HUES64 (cell line): ENCODE measurements around the gene CCSER1. TPM values are rescaled to one million over a fixed set of nuclear protein-coding genes. Genes with fewer than 3 reads are reported as not detected.

ENCODE experiments used
- H3K27ac ChIP-seq: 2 replicates; pipeline ENCODE4 v1.7.0; 2013; ENCODE audit warnings: low read depth, low read length, inconsistent platforms
- H3K27me3 ChIP-seq: 2 replicates; pipeline ENCODE4 v1.6.1; 2013; ENCODE audit warnings: mild to moderate bottlenecking, low read length; ENCODE audit not compliant: insufficient read depth
- H3K36me3 ChIP-seq: 2 replicates; pipeline ENCODE4 v1.6.1; 2013; ENCODE audit warnings: mild to moderate bottlenecking, low read length; ENCODE audit not compliant: insufficient read depth
- H3K4me1 ChIP-seq: 2 replicates; pipeline ENCODE4 v1.6.1; 2013; ENCODE audit warnings: mild to moderate bottlenecking, low read length, moderate library complexity; ENCODE audit not compliant: insufficient read depth
- H3K4me3 ChIP-seq: 2 replicates; pipeline ENCODE4 v1.5.1; 2013; ENCODE audit warnings: mild to moderate bottlenecking, low read length, moderate library complexity
- H3K9ac ChIP-seq: 2 replicates; pipeline ENCODE4 v1.6.1; 2013; ENCODE audit warnings: mild to moderate bottlenecking, low read depth, low read length
- H3K9me3 ChIP-seq: 2 replicates; pipeline ENCODE4 v1.6.1; 2013; ENCODE audit warnings: low read depth, low read length; ENCODE audit not compliant: insufficient read depth
- WGBS: fragments of 150-250, 120-280 bp; methylation state at CpG from one replicate; pipeline ENCODE4 v1.1.7; 2013; ENCODE audit warnings: missing lambda C conversion rate; 5-methylcytosine and 5-hydroxymethylcytosine counted together
- polyA plus RNA-seq, 2 experiments: library from polyadenylated mRNA; stranded (reverse); fragments of 50-300 nt; gene quantifications; one replicate each; pipeline ENCODE4 v1.2.3, GENCODE V29; 2013

Gene CCSER1
- 0.30 TPM for polyA plus RNA-seq (2013, experiment 1 of 2)
- polyA plus RNA-seq (2013, experiment 2 of 2): 0.25 TPM

DNA sequence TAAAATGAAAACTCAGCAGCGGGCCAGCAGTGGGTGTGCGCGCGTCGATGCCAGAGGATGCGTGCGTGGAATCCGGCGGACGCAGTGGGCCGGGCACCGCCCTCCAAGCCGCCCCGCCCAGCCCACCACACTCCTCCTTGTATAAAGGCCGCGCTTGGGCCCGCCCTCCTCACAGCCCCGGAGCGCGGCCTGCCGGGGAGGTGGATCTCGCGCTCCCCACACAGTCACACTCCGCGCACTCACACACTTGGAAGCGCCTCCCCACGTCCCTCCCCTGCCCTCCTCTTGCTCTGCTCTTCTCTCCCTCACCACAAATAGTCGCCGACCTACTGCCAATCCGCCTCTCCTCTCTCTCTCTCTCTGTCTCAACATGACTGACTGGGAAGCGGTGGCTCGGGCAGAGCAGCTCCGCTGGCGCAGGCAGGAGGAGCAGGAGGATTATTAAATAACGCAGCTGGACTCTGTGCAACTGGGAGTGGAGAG lies at the start of gene CCSER1:
CCSER1 (plus strand) TSS at position 172 of the 483 bp plus-strand sequence.
- no peak within 1 kb of the TSS for H3K27ac ChIP-seq
- H3K27me3 ChIP-seq: peaks cover 59% of the 10 kb centered on the region
- H3K4me3 ChIP-seq: peak within 1 kb of the TSS; percentile 77
- H3K9me3 ChIP-seq: no peaks in the 10 kb centered on the region
- peaks cover 11% of the 10 kb centered on the region for H3K4me1 ChIP-seq
- no peaks in the 10 kb centered on the region for H3K36me3 ChIP-seq
- peak within 1 kb of the TSS; percentile 56 for H3K9ac ChIP-seq
- under 1% methylated on average over 35 of the region's 35 CpGs for WGBS

- Histone ChIP-seq H3K9ac (no peak overlapping the region), H3K4me3 (no peak overlapping the region), H3K36me3 (no peaks in the 10 kb centered on the region), H3K4me1 (peaks cover 10% of the 10 kb centered on the region; the same call in 1 of the 2 replicates), H3K27me3 (no peaks in the 10 kb centered on the region), H3K9me3 (no peaks in the 10 kb centered on the region), H3K27ac (no peak overlapping the region)
Observed at GRCh38 chr4:90078440-90078839, 48.8 kb upstream of the CCSER1 start.

DNA sequence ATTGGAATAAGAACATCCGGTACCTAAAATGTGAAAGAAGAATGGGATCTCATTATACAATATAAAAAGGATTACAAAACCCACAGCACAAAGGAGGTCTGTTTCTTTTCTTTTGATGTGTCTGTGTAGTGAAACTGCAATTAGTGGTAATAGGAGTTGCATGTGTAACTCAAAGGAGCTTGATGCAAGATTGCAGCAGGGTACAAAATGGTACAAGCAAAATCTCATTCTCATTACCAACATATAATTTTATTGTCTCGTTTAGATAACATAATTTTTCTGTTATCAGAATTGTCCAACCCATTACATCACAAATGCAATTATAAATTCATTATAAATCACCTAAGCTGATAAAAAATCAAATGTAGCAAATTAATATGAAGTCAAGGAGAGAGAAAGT lies 47.1 kb upstream of the CCSER1 start:
- Histone ChIP-seq H3K27ac (no peak overlapping the region), H3K9ac (no peak overlapping the region), H3K4me3 (no peak overlapping the region), H3K36me3 (no peaks in the 10 kb centered on the region), H3K27me3 (no peaks in the 10 kb centered on the region), H3K4me1 (0 out of 2 replicates have a peak, but pooled peaks cover 3% of the 10 kb centered on the region), H3K9me3 (no peaks in the 10 kb centered on the region)
- 100% methylated on average over 1 of the region's 2 CpGs for WGBS

DNA sequence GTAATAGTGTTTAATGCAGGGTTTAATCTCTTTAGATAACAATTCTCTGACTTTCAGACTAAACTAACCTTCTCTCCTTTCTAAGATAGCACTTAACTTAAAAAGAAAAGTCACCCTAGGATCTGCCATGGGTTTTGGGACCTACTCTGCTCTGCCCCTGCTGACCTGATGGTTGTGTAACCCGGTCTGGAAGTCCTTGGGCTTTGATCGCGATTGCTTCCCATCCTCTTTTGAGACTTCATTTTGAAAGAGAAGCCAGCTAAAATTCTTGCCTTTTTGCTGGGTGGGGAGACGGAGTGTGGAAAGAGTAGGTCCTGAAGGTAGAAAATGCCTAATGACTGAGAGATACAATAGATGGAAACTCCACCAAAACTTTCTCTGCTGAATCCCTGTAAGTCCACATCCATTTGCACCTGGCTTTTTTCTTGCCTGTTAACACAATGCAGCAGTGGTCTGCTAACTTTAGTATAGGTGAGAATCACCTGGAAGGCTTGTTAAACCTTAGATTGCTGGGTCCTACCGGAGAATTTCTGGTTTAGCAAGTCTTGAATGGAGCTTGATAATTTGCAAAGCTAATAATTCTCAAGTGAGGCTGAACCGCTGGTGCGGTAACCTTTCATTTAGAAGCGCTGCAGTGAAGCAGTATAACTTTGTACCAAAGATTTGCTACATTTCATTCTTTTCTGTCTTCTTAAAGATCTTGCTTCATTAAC lies 45.6 kb upstream of the CCSER1 start:
- no peak overlapping the region for H3K27ac ChIP-seq

DNA sequence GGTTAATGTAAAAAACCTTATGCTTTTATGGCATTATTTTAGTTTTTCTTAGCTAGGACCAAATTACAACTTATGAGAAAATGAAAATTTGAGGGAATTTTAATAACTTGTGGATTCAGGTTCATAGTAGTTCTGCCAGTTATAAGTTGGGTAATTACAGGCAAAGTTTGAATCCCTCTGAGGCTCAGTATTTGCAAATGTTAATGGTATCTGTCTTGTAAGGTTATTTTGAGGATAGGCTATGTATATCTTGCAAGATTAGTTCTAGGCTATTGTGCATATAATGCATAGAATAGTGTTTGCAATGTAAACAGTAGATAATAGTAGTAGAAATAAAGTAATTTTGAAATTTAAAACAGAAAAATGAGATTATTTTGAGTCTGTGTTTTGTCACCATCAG lies 44.7 kb upstream of the CCSER1 start:
- Histone ChIP-seq H3K9ac (no peak overlapping the region), H3K27me3 (no peaks in the 10 kb centered on the region), H3K27ac (no peak overlapping the region), H3K36me3 (no peaks in the 10 kb centered on the region), H3K4me3 (no peak overlapping the region), H3K9me3 (no peaks in the 10 kb centered on the region), H3K4me1 (0 out of 2 replicates have a peak, but pooled peaks cover 3% of the 10 kb centered on the region)

More for the DNA sequence above, 45.6 kb upstream of the CCSER1 start:
- Histone ChIP-seq H3K9me3 (no peaks in the 10 kb centered on the region), H3K4me3 (no peak overlapping the region), H3K36me3 (no peaks in the 10 kb centered on the region), H3K27me3 (no peaks in the 10 kb centered on the region), H3K9ac (no peak overlapping the region), H3K4me1 (0 out of 2 replicates have a peak, but pooled peaks cover 3% of the 10 kb centered on the region)
- 91% methylated on average over 8 of the region's 8 CpGs for WGBS

GRCh38 chr4:90084277-90084966 lies 42.8 kb upstream of the CCSER1 start:
- H3K27ac ChIP-seq: no peak overlapping the region
- no peaks in the 10 kb centered on the region for H3K36me3 ChIP-seq
- H3K9me3 ChIP-seq: no peaks in the 10 kb centered on the region
- no peak overlapping the region for H3K4me3 ChIP-seq
- WGBS: 89% methylated on average over 3 of the region's 3 CpGs
- no peak overlapping the region for H3K9ac ChIP-seq
- H3K4me1 ChIP-seq: 0 out of 2 replicates have a peak, but pooled peaks cover 3% of the 10 kb centered on the region
- no peaks in the 10 kb centered on the region for H3K27me3 ChIP-seq

DNA sequence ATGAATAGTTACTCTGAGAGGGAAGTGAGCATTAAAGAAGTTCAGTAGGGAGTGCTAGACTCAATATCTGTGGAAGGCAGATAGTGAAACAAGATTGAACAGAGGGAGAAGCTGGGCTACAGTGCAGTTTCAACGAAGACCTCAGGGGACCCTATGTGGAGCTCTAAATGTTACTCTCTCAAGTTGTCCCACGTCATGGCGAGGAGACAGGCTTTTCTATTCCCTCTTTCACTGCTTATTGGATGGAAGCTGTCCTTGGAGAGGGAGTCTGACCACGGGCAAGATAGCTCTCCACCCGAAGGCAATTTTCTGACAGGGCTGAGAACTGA lies 42.3 kb upstream of the CCSER1 start:
- Histone ChIP-seq H3K4me1 (0 out of 2 replicates have a peak, but pooled peaks cover 3% of the 10 kb centered on the region), H3K4me3 (no peak overlapping the region), H3K27ac (no peak overlapping the region), H3K36me3 (no peaks in the 10 kb centered on the region), H3K9ac (no peak overlapping the region), H3K27me3 (no peaks in the 10 kb centered on the region), H3K9me3 (no peaks in the 10 kb centered on the region)
- WGBS: 88% methylated on average over 5 of the region's 5 CpGs

DNA sequence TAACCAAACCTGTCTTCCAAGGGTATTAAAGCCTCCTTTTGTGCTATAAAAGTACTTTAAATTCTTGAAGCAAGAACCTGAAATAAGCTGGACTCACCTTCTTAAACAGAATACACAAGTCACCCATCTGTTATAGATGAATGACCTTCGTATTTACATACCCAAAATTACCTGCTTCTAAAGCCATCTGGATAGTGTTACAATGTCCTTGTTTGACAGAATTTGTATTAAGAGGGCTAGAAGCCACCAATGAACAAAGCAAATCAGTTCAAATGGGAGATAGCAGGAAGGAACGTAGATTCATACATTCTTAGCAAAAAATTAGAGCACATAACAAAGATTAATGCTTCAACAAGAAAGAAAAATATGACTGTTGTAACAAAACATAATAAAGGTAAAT lies 33.7 kb upstream of the CCSER1 start:
- H3K4me1 ChIP-seq: no peaks in the 10 kb centered on the region
- H3K36me3 ChIP-seq: no peaks in the 10 kb centered on the region
- no peaks in the 10 kb centered on the region for H3K9me3 ChIP-seq
- H3K27ac ChIP-seq: no peak overlapping the region
- 95% methylated on average over 2 of the region's 2 CpGs for WGBS
- no peak overlapping the region for H3K4me3 ChIP-seq
- H3K9ac ChIP-seq: no peak overlapping the region
- no peaks in the 10 kb centered on the region for H3K27me3 ChIP-seq

DNA sequence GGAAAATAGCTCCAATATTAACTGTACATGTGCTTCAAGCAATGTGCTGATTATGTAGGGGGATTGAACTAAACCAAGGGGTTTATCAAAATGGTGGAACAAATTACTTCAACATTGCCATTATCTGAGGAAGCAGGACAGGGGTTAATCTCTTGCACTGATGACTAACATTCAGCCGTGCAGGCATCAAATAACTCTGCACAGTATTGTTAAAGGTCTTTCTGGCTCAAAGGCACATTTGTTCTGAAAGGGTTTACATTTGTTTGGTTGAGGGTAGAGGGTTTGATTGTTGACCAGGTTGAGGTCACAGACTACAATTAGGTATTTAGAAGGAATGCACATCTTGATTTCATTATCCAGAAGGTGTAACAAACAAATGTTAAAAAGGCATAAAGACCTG lies 32.2 kb upstream of the CCSER1 start:
- no peak overlapping the region for H3K4me3 ChIP-seq
- no peaks in the 10 kb centered on the region for H3K27me3 ChIP-seq
- no peak overlapping the region for H3K27ac ChIP-seq
- 91% methylated on average over 1 of the region's 1 CpG for WGBS
- no peaks in the 10 kb centered on the region for H3K36me3 ChIP-seq
- no peak overlapping the region for H3K9ac ChIP-seq
- no peaks in the 10 kb centered on the region for H3K4me1 ChIP-seq
- no peaks in the 10 kb centered on the region for H3K9me3 ChIP-seq

DNA sequence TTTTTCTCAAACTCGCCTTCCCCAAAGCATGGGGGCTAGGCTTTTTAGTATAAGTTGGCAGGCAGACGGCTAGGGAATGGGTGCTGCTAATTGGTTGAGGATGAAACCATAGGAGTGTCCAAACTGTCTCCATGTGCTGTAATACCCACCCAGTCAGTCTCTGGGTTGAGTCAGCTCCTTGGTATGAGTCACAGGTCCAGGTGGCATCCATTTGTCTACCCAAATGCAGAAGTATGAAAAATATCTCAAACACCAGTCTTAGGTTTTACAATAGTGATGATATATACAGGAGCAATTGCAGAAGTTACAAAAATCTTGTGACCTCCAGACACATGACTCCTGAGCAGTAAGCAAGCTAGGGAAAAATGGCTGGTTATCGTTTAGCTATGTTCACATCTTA lies 27.4 kb upstream of the CCSER1 start:
- no peak overlapping the region for H3K9ac ChIP-seq

DNA sequence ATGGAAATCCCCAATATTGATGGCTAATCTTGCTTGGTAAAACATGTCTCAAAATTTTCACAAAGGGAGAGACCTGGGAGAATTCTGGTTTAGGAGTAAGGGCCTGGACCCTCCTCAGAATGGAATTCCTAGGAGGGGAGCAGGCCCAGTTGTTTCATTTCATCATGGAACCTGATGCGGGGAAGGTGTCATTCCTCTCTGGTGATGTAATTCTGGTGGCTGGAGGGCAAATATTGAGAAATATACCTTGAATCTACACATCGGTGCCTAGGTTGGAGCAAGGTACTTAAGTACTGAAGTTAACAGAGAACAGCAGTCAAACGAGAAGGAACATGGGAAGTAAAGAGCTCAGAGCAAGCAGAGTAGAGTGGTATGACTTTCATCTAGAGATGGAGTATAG lies 23.2 kb upstream of the CCSER1 start:
- no peaks in the 10 kb centered on the region for H3K27me3 ChIP-seq
- H3K27ac ChIP-seq: no peak overlapping the region
- H3K4me3 ChIP-seq: no peak overlapping the region
- 94% methylated on average over 3 of the region's 3 CpGs for WGBS
- no peaks in the 10 kb centered on the region for H3K9me3 ChIP-seq
- no peak overlapping the region for H3K9ac ChIP-seq
- no peaks in the 10 kb centered on the region for H3K36me3 ChIP-seq
- H3K4me1 ChIP-seq: no peaks in the 10 kb centered on the region

More for the DNA sequence above, 27.4 kb upstream of the CCSER1 start:
- H3K4me3 ChIP-seq: no peak overlapping the region
- H3K27ac ChIP-seq: no peak overlapping the region
- no peaks in the 10 kb centered on the region for H3K27me3 ChIP-seq
- H3K4me1 ChIP-seq: no peaks in the 10 kb centered on the region
- 97% methylated on average over 3 of the region's 3 CpGs for WGBS
- no peaks in the 10 kb centered on the region for H3K9me3 ChIP-seq
- no peaks in the 10 kb centered on the region for H3K36me3 ChIP-seq
